ENCODE measurements around the gene TMA7B. TPM values are rescaled to one million over a fixed set of nuclear protein-coding genes. Genes with fewer than 3 reads are reported as not detected.

Gene TMA7B
- total RNA-seq, 1 experiment from 2014 or later: not detected

- H3K27me3 ChIP-seq (ENCODE audit: low read length): no peaks in the 10 kb centered on the region
- no peak overlapping the region for H3K4me3 ChIP-seq (ENCODE audit: low read length)
- no peak overlapping the region for H2AFZ ChIP-seq (ENCODE audit: low read length)
- H3F3A ChIP-seq (ENCODE audit: low read length, unreplicated experiment): no peaks in the 10 kb centered on the region
- ChIA-PET CTCF (no interaction called here), POLR2A (ENCODE audit: unreplicated experiment) (no interaction called here)
- H3K4me1 ChIP-seq (ENCODE audit: insufficient read depth, low read length): peaks cover 24% of the 10 kb centered on the region
- no peak for TF ChIP-seq EZH2phosphoT487 (IDR thresholded peaks at IDR 0.05; ENCODE audit: borderline replicate concordance, low read length)
- no peak for TF ChIP-seq CTCF (conservative IDR thresholded peaks at IDR 0.05; ENCODE audit: low read depth, low read length)
- TF ChIP-seq EZH2 (IDR thresholded peaks at IDR 0.05; ENCODE audit: low read length, unreplicated experiment): no peak
- no peak overlapping the region for H3K9ac ChIP-seq (ENCODE audit: low read length)
- no peak overlapping the region for H3K27ac ChIP-seq (ENCODE audit: low read length)
- no peaks in the 10 kb centered on the region for H3K79me2 ChIP-seq (ENCODE audit: low read length)
- no peaks in the 10 kb centered on the region for H3K9me3 ChIP-seq (ENCODE audit: low read length)
- no peaks in the 10 kb centered on the region for H3K9me2 ChIP-seq (replicated peaks; ENCODE audit: low read length)
- ATAC-seq (no peak), DNase-seq (no peak)
- no peaks in the 10 kb centered on the region for H4K20me1 ChIP-seq (ENCODE audit: low read length)
- no TSS peak for BruUV-seq (replicated peaks)
- no peaks in the 10 kb centered on the region for H3K36me3 ChIP-seq (ENCODE audit: low read depth, low read length)
- intact Hi-C loops (cut with micrococcal nuclease): no loop called here
- no peak overlapping the region for H3K4me2 ChIP-seq (ENCODE audit: low read length)
Observed at GRCh38 chr22:40010746-40011145, 50.5 kb downstream of the TMA7B start.

Other genes starting within 250 kb of the TMA7B start
- not detected in 2 replicates for gene ENTHD1, start 66.6 kb upstream of the TMA7B start, total RNA-seq (2014; rRNA removed)
- 0.52 TPM in 1 of 2 replicates, not detected in the other for gene GRAP2, start 59.3 kb upstream of the TMA7B start, total RNA-seq (2014; rRNA removed)
- 5.5 and 9.2 TPM in 2 replicates for gene FAM83F, start 34.6 kb downstream of the TMA7B start, total RNA-seq (2014; rRNA removed)
- gene TNRC6B, start 217.5 kb downstream of the TMA7B start, total RNA-seq (2014; rRNA removed): 15.1 and 21.3 TPM in 2 replicates